ENCODE data around the gene CZIB.

CZIB gene

DNA sequence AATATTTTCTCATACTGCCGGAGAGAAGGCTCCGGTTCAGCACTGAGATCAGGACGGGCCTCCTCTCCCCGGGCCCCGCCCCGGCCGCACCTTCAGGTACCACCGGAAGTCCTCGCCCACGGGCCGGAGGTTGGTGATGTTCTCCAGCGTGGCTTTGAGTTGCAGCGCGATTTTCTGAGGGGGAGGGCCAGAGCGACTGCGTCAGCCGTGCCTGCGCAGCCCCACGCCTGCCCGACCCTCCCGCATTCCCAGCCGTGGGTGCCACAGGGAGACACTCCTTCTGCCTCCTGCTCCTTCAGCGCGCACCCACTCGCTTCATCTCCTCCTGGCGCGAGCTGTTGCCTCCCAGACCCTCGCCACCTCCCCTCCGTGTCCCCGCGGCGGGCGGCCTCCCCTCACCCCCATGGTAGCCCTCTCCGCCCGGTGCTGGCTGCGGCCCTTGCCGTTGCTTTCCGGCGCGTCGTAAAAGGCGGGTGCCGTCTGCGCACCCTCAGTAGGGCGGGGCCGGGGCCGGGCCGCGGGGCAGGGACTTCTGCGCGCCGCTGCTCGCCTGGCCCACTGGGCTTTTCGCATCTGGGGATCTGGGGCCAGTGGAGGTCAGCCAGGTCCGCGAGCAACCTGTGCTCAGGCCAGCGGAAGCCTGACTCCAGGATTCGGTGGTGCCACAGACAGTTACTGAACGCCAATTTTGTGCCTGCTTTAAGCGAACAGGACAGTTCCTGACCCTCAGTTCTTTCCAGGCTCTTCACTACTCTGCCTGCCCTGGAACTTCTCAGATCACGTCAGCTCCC, at the start of gene CZIB:
TSS of gene CZIB (minus strand) at position 464 of the 791 bp plus-strand sequence. CDS start at position 405, 59 bp downstream.
- TF ChIP-seq, protein P1, sequence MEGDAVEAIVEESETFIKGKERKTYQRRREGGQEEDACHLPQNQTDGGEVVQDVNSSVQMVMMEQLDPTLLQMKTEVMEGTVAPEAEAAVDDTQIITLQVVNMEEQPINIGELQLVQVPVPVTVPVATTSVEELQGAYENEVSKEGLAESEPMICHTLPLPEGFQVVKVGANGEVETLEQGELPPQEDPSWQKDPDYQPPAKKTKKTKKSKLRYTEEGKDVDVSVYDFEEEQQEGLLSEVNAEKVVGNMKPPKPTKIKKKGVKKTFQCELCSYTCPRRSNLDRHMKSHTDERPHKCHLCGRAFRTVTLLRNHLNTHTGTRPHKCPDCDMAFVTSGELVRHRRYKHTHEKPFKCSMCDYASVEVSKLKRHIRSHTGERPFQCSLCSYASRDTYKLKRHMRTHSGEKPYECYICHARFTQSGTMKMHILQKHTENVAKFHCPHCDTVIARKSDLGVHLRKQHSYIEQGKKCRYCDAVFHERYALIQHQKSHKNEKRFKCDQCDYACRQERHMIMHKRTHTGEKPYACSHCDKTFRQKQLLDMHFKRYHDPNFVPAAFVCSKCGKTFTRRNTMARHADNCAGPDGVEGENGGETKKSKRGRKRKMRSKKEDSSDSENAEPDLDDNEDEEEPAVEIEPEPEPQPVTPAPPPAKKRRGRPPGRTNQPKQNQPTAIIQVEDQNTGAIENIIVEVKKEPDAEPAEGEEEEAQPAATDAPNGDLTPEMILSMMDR (IDR thresholded peaks at IDR 0.05; ENCODE audit: control insufficient read depth, insufficient read depth, low read depth, low read length, missing control alignments), result no peak
- peak; percentile 54 for DNase-seq (ENCODE audit: low read depth)
- H3K4me3 ChIP-seq (ENCODE audit: control insufficient read depth, low read depth, low read length), result peak within 1 kb of the TSS; percentile 72

DNA sequence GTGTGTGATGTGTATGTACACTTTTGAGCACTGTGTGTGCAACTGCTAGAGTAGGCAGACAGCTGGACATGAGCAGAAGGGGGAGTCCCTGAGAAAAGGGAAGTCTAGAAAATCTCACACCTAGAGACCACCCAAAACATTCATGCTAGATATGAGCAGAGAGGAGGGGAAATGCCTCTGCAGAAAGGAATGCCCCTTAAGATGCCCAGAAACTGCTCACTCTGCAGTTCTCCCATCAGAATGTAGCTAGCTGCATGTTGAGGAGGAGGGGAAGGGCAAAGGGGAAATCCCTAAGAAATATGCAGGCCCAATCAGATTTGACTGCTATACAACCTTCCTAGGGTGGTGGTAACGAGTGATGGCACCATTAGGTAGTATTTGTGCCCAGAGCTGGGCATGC, 49.7 kb upstream of the CZIB start:
- TF ChIP-seq, protein P1 (IDR thresholded peaks at IDR 0.05; ENCODE audit: control insufficient read depth, insufficient read depth, low read depth, low read length, missing control alignments), result no peak
- DNase-seq (ENCODE audit: low read depth), result no peak
- H3K4me3 ChIP-seq (ENCODE audit: control insufficient read depth, low read depth, low read length), result no peak overlapping the region

DNA sequence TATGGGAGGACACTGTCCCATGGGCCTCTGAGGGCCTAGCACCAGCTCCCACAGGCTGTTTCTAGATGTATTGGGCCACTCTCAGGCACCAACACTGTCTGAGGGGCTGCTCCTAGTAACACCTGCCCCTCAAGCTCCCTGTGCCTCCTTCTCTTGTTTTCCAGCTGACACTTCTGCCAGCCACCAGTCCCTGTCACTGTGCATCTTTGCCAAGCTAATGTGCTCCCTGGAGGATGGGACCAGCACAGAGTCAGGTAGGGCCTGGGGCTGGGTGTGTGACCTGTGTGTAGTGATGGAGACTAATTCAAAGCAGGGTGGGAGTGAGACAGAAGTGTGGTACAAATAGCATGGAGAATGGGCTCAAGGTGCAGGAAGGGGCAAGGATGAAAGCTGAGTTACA, 47.3 kb upstream of the CZIB start:
- DNase-seq (ENCODE audit: low read depth), result no peak
- TF ChIP-seq, protein P1 (IDR thresholded peaks at IDR 0.05; ENCODE audit: control insufficient read depth, insufficient read depth, low read depth, low read length, missing control alignments), result no peak
- no peak overlapping the region for H3K4me3 ChIP-seq (ENCODE audit: control insufficient read depth, low read depth, low read length)

DNA sequence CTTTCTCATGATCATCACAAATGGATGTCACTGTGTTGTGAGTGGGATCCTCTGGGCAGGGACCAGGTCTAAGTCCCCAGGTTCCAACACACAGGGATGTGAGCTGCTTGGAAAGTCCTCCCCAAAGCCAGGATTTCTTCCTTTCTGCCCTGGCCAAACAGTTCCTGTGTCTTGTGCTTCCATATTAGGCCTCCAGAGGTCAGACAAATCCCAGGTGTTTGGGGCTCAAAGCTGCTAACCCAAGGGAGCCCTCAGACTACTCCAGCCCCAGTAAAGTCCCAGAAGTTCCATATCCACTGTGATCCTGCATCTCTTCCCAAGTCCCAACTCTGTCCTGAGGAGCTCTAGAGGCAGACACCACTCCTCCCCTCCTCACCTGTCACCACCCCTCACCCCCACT, 45.6 kb upstream of the CZIB start:
- no peak overlapping the region for H3K4me3 ChIP-seq (ENCODE audit: control insufficient read depth, low read depth, low read length)
- TF ChIP-seq, protein P1 (IDR thresholded peaks at IDR 0.05; ENCODE audit: control insufficient read depth, insufficient read depth, low read depth, low read length, missing control alignments), result no peak

DNA sequence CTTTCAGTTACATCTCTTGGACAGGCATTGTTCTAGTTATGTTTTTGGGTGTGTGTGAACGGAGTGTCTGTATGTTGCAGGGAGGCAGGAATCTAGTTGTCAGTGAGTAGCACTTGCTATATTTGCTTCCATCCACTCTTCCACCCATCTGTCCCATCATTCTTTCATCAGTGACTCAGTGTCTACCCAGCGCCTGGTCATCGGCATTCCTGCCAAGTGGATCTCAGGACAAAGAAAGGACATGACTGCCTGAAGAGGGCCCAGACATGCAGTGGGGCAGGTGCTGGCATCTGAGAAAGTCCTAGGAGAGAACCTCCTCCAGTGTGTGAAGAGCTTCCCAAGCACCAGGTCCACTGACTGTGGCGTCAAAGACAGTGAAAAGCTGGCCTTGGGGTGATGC, 45.1 kb upstream of the CZIB start:
- TF ChIP-seq, protein P1 (IDR thresholded peaks at IDR 0.05; ENCODE audit: control insufficient read depth, insufficient read depth, low read depth, low read length, missing control alignments), result no peak
- DNase-seq (ENCODE audit: low read depth), result no peak
- H3K4me3 ChIP-seq (ENCODE audit: control insufficient read depth, low read depth, low read length), result no peak overlapping the region

More for the DNA sequence above, 45.6 kb upstream of the CZIB start:
- DNase-seq (ENCODE audit: low read depth), result no peak

DNA sequence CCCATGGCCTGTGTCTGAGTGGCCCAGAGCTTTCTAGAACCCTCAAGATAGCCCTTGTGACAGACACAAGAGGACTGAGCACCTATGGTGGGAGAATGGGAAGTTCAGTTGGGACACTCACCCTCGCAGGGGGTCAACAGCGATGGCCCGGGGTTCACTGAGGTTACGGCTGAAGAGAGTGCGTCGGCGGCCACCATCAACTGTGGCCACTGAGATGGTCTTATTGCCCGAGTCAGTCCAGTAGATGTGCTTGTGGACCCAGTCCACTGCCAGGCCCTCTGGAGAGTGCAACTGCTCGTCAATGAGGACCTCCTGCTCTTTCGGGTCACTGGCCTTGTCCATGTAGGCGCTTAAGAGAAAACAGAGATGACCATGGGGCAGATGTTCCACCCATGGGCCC, 43.6 kb upstream of the CZIB start:
- DNase-seq (ENCODE audit: low read depth), result no peak
- TF ChIP-seq, protein P1 (IDR thresholded peaks at IDR 0.05; ENCODE audit: control insufficient read depth, insufficient read depth, low read depth, low read length, missing control alignments), result no peak
- H3K4me3 ChIP-seq (ENCODE audit: control insufficient read depth, low read depth, low read length), result no peak overlapping the region

All from AG09309 (cell line).